Activated CD4-positive, alpha-beta T cell treated with anti-CD3 and anti-CD28 coated beads for 24 hours (primary cell): ENCODE results near the gene TFAP2E.

Experiments used
- DNase-seq, 2 donors: peaks; one replicate each; pipeline ENCODE4 v3.0.0-alpha.2; 2020; ENCODE audit warnings: low read depth in 2 of 2

The TFAP2E gene

DNA sequence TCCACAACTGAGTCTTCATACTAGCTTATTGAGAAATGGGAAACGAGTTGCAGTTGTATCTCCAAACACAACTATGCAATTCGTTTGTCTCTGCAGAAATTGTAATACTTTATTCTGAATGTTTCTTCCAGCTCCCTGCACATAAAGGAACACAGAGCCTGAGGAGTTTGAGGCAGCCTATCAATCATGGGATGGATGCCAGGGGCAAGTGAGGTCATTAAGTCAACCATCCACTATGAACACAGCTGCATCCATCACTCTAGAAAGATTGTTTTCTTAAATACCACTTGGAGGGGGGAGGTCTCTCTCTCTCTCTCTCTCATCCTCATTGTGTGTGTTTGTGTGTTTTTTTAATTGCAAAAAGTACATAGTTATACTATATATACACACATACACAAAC, 71.1 kb downstream of the TFAP2E start:
- no peak for DNase-seq
